ENCODE data around the gene STT3A. TPM values are rescaled to one million over a fixed set of nuclear protein-coding genes. Genes with fewer than 3 reads are reported as not detected.

Gene STT3A
- 57.6 TPM for total RNA-seq
- long read RNA-seq, full-length matches to known transcripts = 62 of 77 reads
- long read RNA-seq, partial matches to known transcripts = 12 of 77 reads
- long read RNA-seq, other reads (novel, unspliced or antisense) = 3 of 77 reads

GRCh38 chr11:125592305-125593113 lies at the start of gene STT3A:
Gene STT3A, plus strand, starts transcription at chr11:125592852. Its CDS starts 3,064 bp downstream, at chr11:125595916.
- Histone ChIP-seq H3K27ac (replicated peaks) (peak within 1 kb of the TSS; percentile 98), H3K36me3 (peaks cover 10% of the 10 kb centered on the region), H3K9me3 (replicated peaks) (no peaks in the 10 kb centered on the region), H3K4me1 (peaks cover 47% of the 10 kb centered on the region), H3K4me3 (peak within 1 kb of the TSS; percentile 92), H3K27me3 (ENCODE audit: low read depth) (no peaks in the 10 kb centered on the region)
- intact Hi-C loops (cut with micrococcal nuclease) = no loop called here
- no peak for TF ChIP-seq CTCF (IDR thresholded peaks at IDR 0.05; ENCODE audit: borderline replicate concordance)
- peak; percentile 99 for DNase-seq

GRCh38 chr11:125550780-125551179 lies 41.9 kb upstream of the STT3A start:
- no peaks in the 10 kb centered on the region for H3K36me3 ChIP-seq
- no peak overlapping the region for H3K4me3 ChIP-seq
- no peaks in the 10 kb centered on the region for H3K4me1 ChIP-seq
- no peak for TF ChIP-seq CTCF (IDR thresholded peaks at IDR 0.05; ENCODE audit: borderline replicate concordance)
- H3K27me3 ChIP-seq (ENCODE audit: low read depth) = peaks cover 7% of the 10 kb centered on the region
- DNase-seq = no peak
- H3K27ac ChIP-seq (replicated peaks) = no peak overlapping the region
- intact Hi-C loops (cut with micrococcal nuclease) = no loop called here
- H3K9me3 ChIP-seq (replicated peaks) = peaks cover 35% of the 10 kb centered on the region

- no peaks in the 10 kb centered on the region for H3K36me3 ChIP-seq
- no peak for DNase-seq
- peaks cover 35% of the 10 kb centered on the region for H3K9me3 ChIP-seq (replicated peaks)
- no peaks in the 10 kb centered on the region for H3K4me1 ChIP-seq
- H3K27ac ChIP-seq (replicated peaks) = no peak overlapping the region
- no peak overlapping the region for H3K4me3 ChIP-seq
- H3K27me3 ChIP-seq (ENCODE audit: low read depth) = peaks cover 7% of the 10 kb centered on the region
- no peak for TF ChIP-seq CTCF (IDR thresholded peaks at IDR 0.05; ENCODE audit: borderline replicate concordance)
- intact Hi-C loops (cut with micrococcal nuclease) = no loop called here
Observed at GRCh38 chr11:125551835-125552342, 40.8 kb upstream of the STT3A start.

- Histone ChIP-seq H3K4me1 (no peaks in the 10 kb centered on the region), H3K27me3 (ENCODE audit: low read depth) (peaks cover 7% of the 10 kb centered on the region), H3K27ac (replicated peaks) (no peak overlapping the region), H3K9me3 (replicated peaks) (peaks cover 35% of the 10 kb centered on the region), H3K36me3 (no peaks in the 10 kb centered on the region), H3K4me3 (no peak overlapping the region)
- no peak for TF ChIP-seq CTCF (IDR thresholded peaks at IDR 0.05; ENCODE audit: borderline replicate concordance)
- intact Hi-C loops (cut with micrococcal nuclease) = no loop called here
- DNase-seq = no peak
Observed at GRCh38 chr11:125552927-125553326, 39.7 kb upstream of the STT3A start.

GRCh38 chr11:125553357-125553756 lies 39.3 kb upstream of the STT3A start:
- no peaks in the 10 kb centered on the region for H3K36me3 ChIP-seq
- H3K27ac ChIP-seq (replicated peaks) = no peak overlapping the region
- H3K4me3 ChIP-seq = no peak overlapping the region
- peaks cover 7% of the 10 kb centered on the region for H3K27me3 ChIP-seq (ENCODE audit: low read depth)
- H3K4me1 ChIP-seq = no peaks in the 10 kb centered on the region
- no peak for TF ChIP-seq CTCF (IDR thresholded peaks at IDR 0.05; ENCODE audit: borderline replicate concordance)
- DNase-seq = no peak
- H3K9me3 ChIP-seq (replicated peaks) = peaks cover 35% of the 10 kb centered on the region
- intact Hi-C loops (cut with micrococcal nuclease) = no loop called here
